ENCODE data around the gene RAB17. TPM values are rescaled to one million over a fixed set of nuclear protein-coding genes. Genes with fewer than 3 reads are reported as not detected.
"Not testable (repeated sequence)": the region's sequence is repeated elsewhere in the genome, so short reads cannot be mapped to it uniquely, and the experiment has no call there.

Gene RAB17
- polyA plus RNA-seq, 3 donors, result 10.1 to 22.3 (median 17.5) TPM

- no peak for DNase-seq
These were observed 11.1 kb upstream of the RAB17 start for GRCh38 chr2:237601453-237602116.

GRCh38 chr2:237600205-237600846 lies 9.8 kb upstream of the RAB17 start:
- DNase-seq, result no peak

GRCh38 chr2:237599465-237600110 lies 9.1 kb upstream of the RAB17 start:
- DNase-seq, result no peak

GRCh38 chr2:237598468-237599208 lies 8.1 kb upstream of the RAB17 start:
- no peak for DNase-seq

- DNase-seq, result no peak
These were observed 6.9 kb upstream of the RAB17 start for GRCh38 chr2:237597196-237598145.

- DNase-seq, result no peak
These were observed 6.1 kb upstream of the RAB17 start for GRCh38 chr2:237596520-237597195.

- DNase-seq, result not testable (repeated sequence)
These were observed 5.4 kb upstream of the RAB17 start for GRCh38 chr2:237595829-237596519.

GRCh38 chr2:237594514-237594871 lies 4.0 kb upstream of the RAB17 start:
- no peak for DNase-seq

GRCh38 chr2:237593596-237594320 lies 3.2 kb upstream of the RAB17 start:
- no peak for DNase-seq

GRCh38 chr2:237593036-237593435 lies 2.5 kb upstream of the RAB17 start:
- DNase-seq, result no peak

GRCh38 chr2:237592425-237592980 lies 2.0 kb upstream of the RAB17 start:
- DNase-seq, result no peak

GRCh38 chr2:237591141-237591881 lies 777 bp upstream of the RAB17 start:
- DNase-seq, result no peak

- no peak for DNase-seq
These were observed 2.4 kb downstream of the RAB17 start for GRCh38 chr2:237588044-237588696.

- DNase-seq, result no peak
These were observed 4.8 kb downstream of the RAB17 start for GRCh38 chr2:237585590-237586221.

- no peak for DNase-seq
These were observed 6.9 kb downstream of the RAB17 start for GRCh38 chr2:237583385-237584295.

Measured in renal pelvis (tissue), 4 donors.